Panc1 (cell line): ENCODE results near the gene KTN1. TPM values are rescaled to one million over a fixed set of nuclear protein-coding genes. Genes with fewer than 3 reads are reported as not detected.

Experiments
- ATAC-seq: fragments of 200-7000 bp; cut with Tn5 transposase; 2 replicates; pipeline ENCODE4 v1.9.1; 2020; ENCODE audit warnings: mild to moderate bottlenecking, moderate library complexity
- BruUV-seq: library from RNA; stranded (reverse); fragments of 400-500 nt; replicated peaks from 2 replicates; lab custom pipeline; 2021; lab: Mats Ljungman, UMichigan
- CTCF ChIA-PET: fragments of 300-600 bp; sonication (Branson Sonifier 250); formaldehyde crosslinking; loops from one replicate; lab custom pipeline; 2022; ENCODE audit warnings: antibody characterized with exemption; lab: Charles Lee
- POLR2A ChIA-PET: fragments of 300-600 bp; sonication (Branson Sonifier 250); formaldehyde crosslinking; loops from one replicate; lab custom pipeline; 2022; ENCODE audit warnings: antibody characterized with exemption; lab: Charles Lee
- DNase-seq: peaks from one replicate; pipeline ENCODE4 v3.0.0-alpha.2; 2010; ENCODE audit warnings: low read depth, low spot score
- H3K27ac ChIP-seq: 2 replicates; pipeline ENCODE4 v1.5.1; 2011; ENCODE audit warnings: mild to moderate bottlenecking, low read length, inconsistent platforms
- H3K27me3 ChIP-seq: fragments of 200-500 bp; sonication (Bioruptor generic); 2 replicates; pipeline ENCODE4 v1.6.0; 2014; ENCODE audit warnings: low read length, inconsistent platforms; ENCODE audit not compliant: control insufficient read depth, insufficient read depth
- H3K36me3 ChIP-seq: fragments of 200-500 bp; sonication (Bioruptor generic); 2 replicates; pipeline ENCODE4 v1.5.1; 2014; ENCODE audit warnings: inconsistent platforms, mild to moderate bottlenecking, low read length, moderate library complexity; ENCODE audit not compliant: control insufficient read depth, insufficient read depth
- H3K4me1 ChIP-seq: 2 replicates; pipeline ENCODE4 v1.5.1; 2011; ENCODE audit warnings: inconsistent platforms, mild to moderate bottlenecking, low read length, moderate library complexity; ENCODE audit not compliant: control insufficient read depth, insufficient read depth
- H3K4me3 ChIP-seq, 2 experiments: 2 replicates each; pipeline ENCODE4 v1.5.1; 2011 to 2012; ENCODE audit warnings: low read depth in 2 of 2, low read length in 2 of 2, mild to moderate bottlenecking in 2 of 2, inconsistent platforms in 1 of 2, moderate library complexity in 1 of 2
- H3K9me3 ChIP-seq: fragments of 200-500 bp; sonication (Bioruptor generic); 2 replicates; pipeline ENCODE4 v1.5.1; 2014; ENCODE audit warnings: low read depth, mild to moderate bottlenecking, inconsistent platforms, low read length, moderate library complexity; ENCODE audit not compliant: control insufficient read depth, insufficient read depth
- POLR2AphosphoS5 ChIP-seq: IDR thresholded peaks from 2 replicates; pipeline ENCODE4 v1.6.1; 2012; ENCODE audit warnings: mild to moderate bottlenecking, low read depth, low read length, moderate library complexity
- REST ChIP-seq, 2 experiments: IDR thresholded peaks; 2 replicates each; pipeline ENCODE4 v1.6.1; 2011 to 2012; ENCODE audit warnings: low read depth in 2 of 2, control low read depth in 1 of 2, low read length in 1 of 2, mild to moderate bottlenecking in 1 of 2, moderate library complexity in 1 of 2; ENCODE audit not compliant: insufficient read depth in 1 of 2
- SIN3A ChIP-seq: IDR thresholded peaks from 2 replicates; pipeline ENCODE4 v1.6.1; 2012; ENCODE audit warnings: low read depth, mild to moderate bottlenecking, low read length, moderate library complexity, borderline replicate concordance; ENCODE audit not compliant: insufficient read depth
- TCF7L2 ChIP-seq: IDR thresholded peaks from 2 replicates; pipeline ENCODE4 v1.6.1; 2011; ENCODE audit warnings: mild to moderate bottlenecking, low read depth, low read length, inconsistent platforms
- in situ Hi-C: cut with HindIII; loops from 2 replicates; pipeline ENCODE4 v1.10.0; 2016; ENCODE audit warnings: low sequenced_read_pairs, low pct_unique_long_range_greater_than_20kb
- intact Hi-C: fragments of 100-400 bp; cut with micrococcal nuclease; formaldehyde crosslinking; loops from one replicate; pipeline ENCODE4 v1.10.0; 2022; ENCODE audit not compliant: unreplicated experiment
- total RNA-seq: library from RNA; stranded (reverse); gene quantifications from one replicate; pipeline ENCODE4 v1.2.1, GENCODE V29; 2021; ENCODE audit not compliant: unreplicated experiment
- TF ChIP-seq, protein P1 (sequence below): fragments of 450-650 bp; IDR thresholded peaks from 2 replicates; pipeline ENCODE4 v1.5.1; 2017; ENCODE audit warnings: mild to moderate bottlenecking

Gene KTN1
- total RNA-seq, 1 experiment from 2014 or later = 310 TPM

- peak overlapping the region; percentile 89 for H3K27ac ChIP-seq
- TF ChIP-seq POLR2AphosphoS5 (no peak), SIN3A (no peak), REST (IDR thresholded peaks at IDR 0.05; ENCODE audit: insufficient read depth in 1 of 2, low read depth in 2 of 2, low read length in 1 of 2) (no peak), TCF7L2 (no peak)
- TF ChIP-seq, protein P1, sequence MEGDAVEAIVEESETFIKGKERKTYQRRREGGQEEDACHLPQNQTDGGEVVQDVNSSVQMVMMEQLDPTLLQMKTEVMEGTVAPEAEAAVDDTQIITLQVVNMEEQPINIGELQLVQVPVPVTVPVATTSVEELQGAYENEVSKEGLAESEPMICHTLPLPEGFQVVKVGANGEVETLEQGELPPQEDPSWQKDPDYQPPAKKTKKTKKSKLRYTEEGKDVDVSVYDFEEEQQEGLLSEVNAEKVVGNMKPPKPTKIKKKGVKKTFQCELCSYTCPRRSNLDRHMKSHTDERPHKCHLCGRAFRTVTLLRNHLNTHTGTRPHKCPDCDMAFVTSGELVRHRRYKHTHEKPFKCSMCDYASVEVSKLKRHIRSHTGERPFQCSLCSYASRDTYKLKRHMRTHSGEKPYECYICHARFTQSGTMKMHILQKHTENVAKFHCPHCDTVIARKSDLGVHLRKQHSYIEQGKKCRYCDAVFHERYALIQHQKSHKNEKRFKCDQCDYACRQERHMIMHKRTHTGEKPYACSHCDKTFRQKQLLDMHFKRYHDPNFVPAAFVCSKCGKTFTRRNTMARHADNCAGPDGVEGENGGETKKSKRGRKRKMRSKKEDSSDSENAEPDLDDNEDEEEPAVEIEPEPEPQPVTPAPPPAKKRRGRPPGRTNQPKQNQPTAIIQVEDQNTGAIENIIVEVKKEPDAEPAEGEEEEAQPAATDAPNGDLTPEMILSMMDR = no peak
- H3K27me3 ChIP-seq = no peaks in the 10 kb centered on the region
- ATAC-seq (no peak), DNase-seq (no peak)
- peaks cover 6% of the 10 kb centered on the region; the same call in 1 of the 2 replicates for H3K9me3 ChIP-seq
- H3K4me1 ChIP-seq = peaks cover 24% of the 10 kb centered on the region
- H3K36me3 ChIP-seq = no peaks in the 10 kb centered on the region
- CTCF ChIA-PET = no interaction called here
- intact Hi-C loops = no loop called here
- H3K4me3 ChIP-seq = no peak overlapping the region
- no TSS peak for BruUV-seq
- in situ Hi-C loops = no loop called here
- POLR2A ChIA-PET = no interaction called here
These were observed 40.0 kb upstream of the KTN1 start for GRCh38 chr14:55539975-55540374.

- BruUV-seq = no TSS peak
- no peak for DNase-seq
- POLR2A ChIA-PET = interaction anchor here (0.6 kb wide), 1 partner anchor 266 kb away, joined by 3 read pairs; no protein-coding TSS in a partner anchor
- peaks cover 6% of the 10 kb centered on the region; the same call in 1 of the 2 replicates for H3K9me3 ChIP-seq
- TF ChIP-seq, protein P1 = no peak
- no peak for TF ChIP-seq TCF7L2
- TF ChIP-seq POLR2AphosphoS5 = no peak
- TF ChIP-seq SIN3A = no peak
- no peak for TF ChIP-seq REST (IDR thresholded peaks at IDR 0.05; ENCODE audit: insufficient read depth in 1 of 2, low read depth in 2 of 2, low read length in 1 of 2)
- no peaks in the 10 kb centered on the region for H3K27me3 ChIP-seq
- intact Hi-C loops (no loop called here), in situ Hi-C loops (no loop called here)
- H3K27ac ChIP-seq = peak overlapping the region; percentile 89
- peaks cover 22% of the 10 kb centered on the region for H3K4me1 ChIP-seq
- H3K36me3 ChIP-seq = no peaks in the 10 kb centered on the region
- peak; percentile 81 for ATAC-seq
- H3K4me3 ChIP-seq = no peak overlapping the region
- CTCF ChIA-PET = no interaction called here
These were observed 38.9 kb upstream of the KTN1 start for GRCh38 chr14:55540847-55541773.
